ENCODE results near the gene TAP2.
A peak's percentile ranks its signal among the peaks of the same experiment; 100 is the strongest.
"Not testable (repeated sequence)": the region's sequence is repeated elsewhere in the genome, so short reads cannot be mapped to it uniquely, and the experiment has no call there.

Gene TAP2

GRCh38 chr6:32838114-32838958 lies at the start of gene TAP2:
Gene TAP2 (minus strand): TSS chr6:32838739. CDS start chr6:32838233, 506 bp downstream.
- DNase-seq, result peak; percentile 87

- DNase-seq, result no peak
These were observed 49.1 kb upstream of the TAP2 start for GRCh38 chr6:32887616-32888015.

- no peak for DNase-seq
These were observed 48.3 kb upstream of the TAP2 start for GRCh38 chr6:32886681-32887383.

GRCh38 chr6:32885698-32886286 lies 47.3 kb upstream of the TAP2 start:
- DNase-seq, result peak; percentile 65

GRCh38 chr6:32883789-32884188 lies 45.2 kb upstream of the TAP2 start:
- DNase-seq, result no peak

- DNase-seq, result no peak
These were observed 44.3 kb upstream of the TAP2 start for GRCh38 chr6:32882879-32883250.

- DNase-seq, result not testable (repeated sequence)
These were observed 42.4 kb upstream of the TAP2 start for GRCh38 chr6:32880962-32881361.

GRCh38 chr6:32879691-32880090 lies 41.2 kb upstream of the TAP2 start:
- DNase-seq, result no peak

- no peak for DNase-seq
These were observed 38.1 kb upstream of the TAP2 start for GRCh38 chr6:32876603-32877002.

GRCh38 chr6:32873947-32874346 lies 35.4 kb upstream of the TAP2 start:
- not testable (repeated sequence) for DNase-seq

- peak; percentile 81 for DNase-seq
These were observed 29.8 kb upstream of the TAP2 start for GRCh38 chr6:32868257-32868788.

GRCh38 chr6:32867554-32868256 lies 29.2 kb upstream of the TAP2 start:
- no peak for DNase-seq

GRCh38 chr6:32867022-32867477 lies 28.5 kb upstream of the TAP2 start:
- no peak for DNase-seq

- no peak for DNase-seq
These were observed 27.3 kb upstream of the TAP2 start for GRCh38 chr6:32865724-32866443.

GRCh38 chr6:32862725-32863124 lies 24.2 kb upstream of the TAP2 start:
- no peak for DNase-seq

GRCh38 chr6:32860674-32861073 lies 22.1 kb upstream of the TAP2 start:
- no peak for DNase-seq

- no peak for DNase-seq
These were observed 19.7 kb upstream of the TAP2 start for GRCh38 chr6:32858194-32858593.

GRCh38 chr6:32857156-32857891 lies 18.8 kb upstream of the TAP2 start:
- no peak for DNase-seq

- DNase-seq, result no peak
These were observed 17.1 kb upstream of the TAP2 start for GRCh38 chr6:32855467-32856174.

GRCh38 chr6:32854376-32855178 lies 16.0 kb upstream of the TAP2 start:
- no peak for DNase-seq

All from NCI-H345 (cell line).